ENCODE results near the gene SLAMF7. TPM values are rescaled to one million over a fixed set of nuclear protein-coding genes. Genes with fewer than 3 reads are reported as not detected.

The SLAMF7 gene
- total and polyA plus RNA-seq, 10 of the 15 experiments (the other 5 are each of a cell fraction or from before 2014, with no cell fraction given), result 66.6 to 284 (median 108) TPM

GRCh38 chr1:160743266-160743665 lies 4.2 kb downstream of the SLAMF7 start (continued):
- TF ChIP-seq NBN (IDR thresholded peaks at IDR 0.05) (peak; percentile 56; the same call in 1 of the 2 replicates), ATF7 (IDR thresholded peaks at IDR 0.05; ENCODE audit: low read depth) (0 out of 2 replicates have a peak, but pooled peaks have one; percentile 16), LARP7 (IDR thresholded peaks at IDR 0.05) (0 out of 2 replicates have a peak, but pooled peaks have one; percentile 10), CBFB (IDR thresholded peaks at IDR 0.05; ENCODE audit: low read depth) (no peak), PBX3 (IDR thresholded peaks at IDR 0.05; ENCODE audit: insufficient replicate concordance, low read depth, low read length) (peak; percentile 81), SPI1 (IDR thresholded peaks at IDR 0.05; ENCODE audit: borderline replicate concordance, insufficient read depth, low read depth, low read length) (0 out of 2 replicates have a peak, but pooled peaks have one; percentile 40)

GRCh38 chr1:160744199-160744851 lies 5.3 kb downstream of the SLAMF7 start:
- ChIA-PET CTCF (interaction anchor here (0.9 to 13.0 kb wide), 26 partner anchors 8 to 210 kb away, joined by 3 to 234 read pairs (median 5); partner anchors contain the start of genes CD48, ITLN2 and LY9), POLR2A (interaction anchor here (0.6 to 8.3 kb wide), 15 partner anchors 8 to 474 kb away, joined by 3 to 65 read pairs (median 7); partner anchors contain the start of genes CD244, CD48 and SLAMF1), RAD21 (ENCODE audit: unreplicated experiment) (interaction anchor here (0.6 to 8.3 kb wide), 28 partner anchors 10 to 316 kb away, joined by 3 to 151 read pairs (median 6); partner anchors contain the start of genes CD244, CD48, LY9 and SLAMF1), SMC1A (ENCODE audit: uncharacterized antibody, unreplicated experiment) (interaction anchor here (0.9 to 15.1 kb wide), 23 partner anchors 8 to 246 kb away, joined by 3 to 447 read pairs (median 6); partner anchors contain the start of genes CD48 and SLAMF1)
- Histone ChIP-seq H3K4me2 (ENCODE audit: control insufficient read depth, insufficient read depth) (peak overlapping the region; percentile 95), H3K4me3 (peak overlapping the region; percentile 99), H3K27me3 (replicated peaks in 1 of 2; ENCODE audit: control insufficient read depth in 2 of 2, insufficient read depth in 2 of 2, low read length in 1 of 2) (no peaks in the 10 kb centered on the region), H3K79me2 (ENCODE audit: control insufficient read depth, insufficient read depth, low read length) (peaks cover 94% of the 10 kb centered on the region), H3K27ac (ENCODE audit: control insufficient read depth, insufficient read depth) (peak overlapping the region; percentile 78), H3K9me3 (replicated peaks; ENCODE audit: control insufficient read depth, insufficient read depth, low read length) (no peaks in the 10 kb centered on the region), H3K36me3 (ENCODE audit: control insufficient read depth in 2 of 2, insufficient read depth in 2 of 2, low read length in 1 of 2) (peaks cover 6 to 15% of the 10 kb centered on the region in 2 experiments), H3K4me1 (ENCODE audit: control insufficient read depth, insufficient read depth, low read length) (peaks cover 48% of the 10 kb centered on the region), H2AFZ (ENCODE audit: control insufficient read depth, low read depth, low read length) (no peak overlapping the region), H4K20me1 (ENCODE audit: control insufficient read depth, insufficient read depth) (no peaks in the 10 kb centered on the region), H3K9ac (ENCODE audit: control insufficient read depth, insufficient read depth, low read length) (peak overlapping the region; percentile 63)
- WGBS (ENCODE audit: insufficient coverage, insufficient replicate concordance, low lambda C conversion rate, missing lambda C conversion rate), result 27% methylated on average over 7 of the region's 7 CpGs
- no TSS peak for BruUV-seq (replicated peaks)
- in situ Hi-C loops (cut with MboI) (no loop called here), intact Hi-C loops (cut with micrococcal nuclease; ENCODE audit: unreplicated experiment) (loop anchor here (1.0 kb wide), 2 partner anchors 18 to 24 kb away; no protein-coding TSS in a partner anchor)
- no peak for FAIRE-seq
- peak; percentile 39 for ATAC-seq
- DNase-seq (ENCODE audit: low read depth, low spot score), result peak; percentile 85
- no peak for TF ChIP-seq SUZ12 (IDR thresholded peaks at IDR 0.05; ENCODE audit: unreplicated experiment)
- no peak for TF ChIP-seq NKRF (conservative IDR thresholded peaks at IDR 0.05)
- no peak for TF ChIP-seq YBX1 (IDR thresholded peaks at IDR 0.05)
- no peak for TF ChIP-seq ZSCAN29 (IDR thresholded peaks at IDR 0.05)
- TF ChIP-seq IRF3 (IDR thresholded peaks at IDR 0.05), result no peak
- TF ChIP-seq BRCA1 (IDR thresholded peaks at IDR 0.05; ENCODE audit: low read depth, low read length), result no peak
- peak; percentile 28 for TF ChIP-seq DPF2 (IDR thresholded peaks at IDR 0.05)
- TF ChIP-seq POLR2AphosphoS2 (IDR thresholded peaks at IDR 0.05; ENCODE audit: low read depth, low read length), result peak; percentile 84
- no peak for TF ChIP-seq LARP7 (IDR thresholded peaks at IDR 0.05)
- no peak for TF ChIP-seq SRF (IDR thresholded peaks at IDR 0.05; ENCODE audit: low read depth in 2 of 2, low read length in 2 of 2)
- TF ChIP-seq SPI1 (IDR thresholded peaks at IDR 0.05; ENCODE audit: borderline replicate concordance, insufficient read depth, low read depth, low read length), result peak; percentile 80

All from GM12878 (cell line).